ENCODE results near the gene TDRKH. TPM values are rescaled to one million over a fixed set of nuclear protein-coding genes. Genes with fewer than 3 reads are reported as not detected.

The TDRKH gene
- total and polyA plus RNA-seq, 7 experiments from 2014 or later, result 7.7 to 23.1 (median 17.4) TPM

DNA sequence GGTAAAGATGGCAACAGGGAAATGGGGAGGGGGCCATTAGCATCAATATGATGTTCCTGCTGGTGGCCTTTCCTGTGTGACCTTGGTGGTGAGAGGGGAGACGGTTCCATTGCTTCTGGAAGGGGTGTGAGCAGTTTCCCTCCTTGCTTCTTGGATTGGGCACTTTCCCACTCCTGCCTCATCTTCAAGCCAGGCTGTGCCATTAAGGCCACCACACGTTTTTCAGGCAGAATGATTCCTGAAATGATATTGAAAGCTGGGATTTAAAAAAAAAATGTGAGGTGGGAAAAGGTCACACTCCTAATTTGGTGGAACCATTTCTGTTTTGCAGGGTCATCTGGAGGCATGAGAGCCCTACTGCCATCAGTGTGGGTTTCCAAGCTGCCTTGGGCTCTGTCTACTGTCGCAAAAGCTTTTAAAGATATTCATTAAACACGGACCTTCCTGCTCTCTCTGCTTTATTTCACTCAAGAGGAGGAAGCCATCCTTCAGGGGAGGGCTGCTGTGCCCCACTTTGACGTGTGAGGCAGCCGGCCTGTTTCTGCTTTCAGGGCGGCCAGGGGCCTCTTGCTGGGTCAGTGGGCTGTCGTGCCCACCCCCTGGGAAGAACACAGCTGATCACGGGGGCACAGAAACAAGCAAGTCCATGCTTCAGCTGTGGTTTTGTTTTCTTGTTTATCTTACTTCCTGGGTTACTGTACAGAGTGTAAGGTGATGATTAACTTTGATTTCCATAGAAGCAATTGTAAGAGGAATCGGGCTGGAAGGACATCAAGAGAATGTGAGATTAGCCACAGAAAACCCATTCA, 60.9 kb downstream of the TDRKH start:
- Mint-ChIP-seq H3K4me1 (peaks cover 0 to 1% (median 0%) of the 10 kb centered on the region in 7 donors), H3K4me3 (no peak overlapping the region), H3K36me3 (peaks cover 0 to 6% (median 0%) of the 10 kb centered on the region in 5 donors), H3K27ac (no peak overlapping the region), H3K27me3 (peaks cover 44 to 68% (median 51%) of the 10 kb centered on the region in 5 donors), H3K9me3 (no peaks in the 10 kb centered on the region)
- ATAC-seq (no peak), DNase-seq (no peak)
- Histone ChIP-seq H3K9me3 (ENCODE audit: control insufficient read depth in 2 of 3, low read length in 3 of 3) (no peaks in the 10 kb centered on the region), H3K36me3 (ENCODE audit: control insufficient read depth in 2 of 3, insufficient read depth in 3 of 3, low read length in 3 of 3) (no peaks in the 10 kb centered on the region), H3K4me1 (ENCODE audit: control insufficient read depth in 2 of 2, insufficient read depth in 2 of 2, low read length in 2 of 2) (no peaks in the 10 kb centered on the region), H3K27me3 (ENCODE audit: control insufficient read depth in 2 of 2, insufficient read depth in 2 of 2, low read length in 2 of 2) (peaks cover 0 to 4% of the 10 kb centered on the region in 2 donors), H3K4me3 (ENCODE audit: low read length) (no peak overlapping the region), H3K27ac (ENCODE audit: low read depth, low read length) (no peak overlapping the region)
- POLR2A ChIA-PET, result interaction anchor here (0.6 kb wide), 1 partner anchor 69 kb away, joined by 3 read pairs; no protein-coding TSS in a partner anchor
- intact Hi-C loops (cut with micrococcal nuclease), result no loop called here
- CTCF ChIA-PET, result interaction anchor here (0.6 to 1.3 kb wide), 2 partner anchors 135 to 272 kb away, joined by 3 to 6 read pairs; no protein-coding TSS in a partner anchor

DNA sequence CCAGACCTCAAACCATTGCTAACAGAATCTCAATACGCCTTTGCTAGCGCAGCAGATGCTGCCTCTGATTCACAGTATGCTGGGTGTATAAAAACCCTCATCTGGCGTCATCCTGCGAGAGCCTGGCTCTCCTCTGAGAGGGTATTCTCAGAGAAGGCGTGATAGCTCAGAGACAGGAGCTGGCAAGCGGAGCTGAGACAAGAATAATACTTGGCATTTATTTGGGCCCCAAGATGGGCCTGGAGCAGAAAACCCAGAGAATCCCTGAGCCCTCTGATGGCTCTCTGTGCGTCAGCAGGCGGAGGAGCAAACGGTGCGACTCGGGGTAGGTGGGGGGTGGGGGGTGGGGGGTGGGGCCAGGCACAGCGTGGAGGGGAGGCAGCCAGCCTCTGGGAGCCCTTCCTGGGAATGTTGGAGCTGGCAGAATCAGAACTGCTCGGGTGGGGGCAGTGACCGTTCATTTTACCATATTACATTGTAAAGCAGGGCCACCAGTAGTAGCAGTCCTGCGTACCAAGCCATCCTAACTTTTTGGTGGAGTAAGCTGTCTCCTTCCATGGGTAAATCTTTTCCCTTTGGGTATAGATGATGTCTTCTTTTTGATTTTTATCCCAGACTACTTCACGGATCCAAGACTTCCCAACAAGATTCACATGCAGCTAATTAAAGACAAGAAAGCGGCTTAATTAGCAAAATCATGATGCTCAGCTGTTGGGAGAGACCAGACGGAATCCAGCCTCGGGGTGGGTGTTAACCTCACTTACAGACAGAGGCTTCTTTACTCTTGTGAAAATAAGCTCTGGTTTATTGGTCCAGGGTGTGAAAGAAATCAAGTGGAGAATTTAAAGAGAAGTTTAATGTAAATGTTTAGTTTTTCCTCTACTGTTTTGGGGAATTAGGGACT, 61.9 kb downstream of the TDRKH start:
- DNase-seq (no peak), ATAC-seq (no peak)
- POLR2A ChIA-PET, result interaction anchor here (0.6 kb wide), 1 partner anchor 68 kb away, joined by 3 read pairs; no protein-coding TSS in a partner anchor
- no peaks in the 10 kb centered on the region for H3K4me1 ChIP-seq (ENCODE audit: control insufficient read depth in 2 of 2, insufficient read depth in 2 of 2, low read length in 2 of 2)
- Mint-ChIP-seq H3K36me3 (peaks cover 0 to 6% (median 0%) of the 10 kb centered on the region in 5 donors), H3K9me3 (no peaks in the 10 kb centered on the region), H3K27me3 (peaks cover 50 to 69% (median 60%) of the 10 kb centered on the region in 5 donors), H3K4me1 (peaks cover 0 to 3% (median 0%) of the 10 kb centered on the region in 7 donors), H3K27ac (no peak overlapping the region), H3K4me3 (no peak overlapping the region)
- peaks cover 0 to 4% of the 10 kb centered on the region in 2 donors for H3K27me3 ChIP-seq (ENCODE audit: control insufficient read depth in 2 of 2, insufficient read depth in 2 of 2, low read length in 2 of 2)
- intact Hi-C loops (cut with micrococcal nuclease), result no loop called here
- H3K36me3 ChIP-seq (ENCODE audit: control insufficient read depth in 2 of 3, insufficient read depth in 3 of 3, low read length in 3 of 3), result no peaks in the 10 kb centered on the region
- H3K9me3 ChIP-seq (ENCODE audit: control insufficient read depth in 2 of 3, low read length in 3 of 3), result no peaks in the 10 kb centered on the region
- H3K4me3 ChIP-seq (ENCODE audit: low read length), result no peak overlapping the region
- no peak overlapping the region for H3K27ac ChIP-seq (ENCODE audit: low read depth, low read length)
- CTCF ChIA-PET, result no interaction called here

DNA sequence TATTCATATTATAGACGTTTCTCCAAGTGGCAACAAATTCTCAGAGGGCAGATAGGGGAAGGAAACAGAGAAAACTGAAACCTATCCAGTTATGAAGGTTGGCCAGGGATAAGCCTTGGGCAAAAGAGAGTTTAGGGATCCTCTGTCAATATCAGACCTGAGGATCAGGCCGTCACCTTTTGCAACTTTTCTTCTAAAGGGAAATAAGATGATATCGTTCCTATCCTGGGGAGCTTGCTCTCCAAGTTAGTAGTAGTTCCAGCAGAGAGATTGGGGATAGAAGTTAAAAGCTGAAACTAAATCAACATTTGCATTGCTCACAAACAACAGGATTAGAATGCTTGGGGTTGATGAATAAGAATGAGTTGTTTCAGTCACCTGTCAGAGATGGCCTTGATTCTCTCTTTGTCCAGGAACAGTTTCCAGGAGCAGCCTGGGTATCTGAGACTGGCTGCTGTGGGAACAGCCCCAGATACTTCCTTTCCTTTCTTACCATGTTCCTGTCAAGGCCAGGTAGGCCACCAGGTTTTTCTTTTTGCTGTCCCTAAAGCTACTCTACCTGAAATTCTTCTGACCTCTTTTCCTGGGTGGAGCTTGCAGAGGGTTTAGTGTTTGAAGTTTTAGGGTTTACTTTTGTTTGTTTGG, 66.5 kb downstream of the TDRKH start:
- H3K36me3 Mint-ChIP-seq, result no peaks in the 10 kb centered on the region
- H3K27me3 Mint-ChIP-seq, result peaks cover 47 to 84% (median 60%) of the 10 kb centered on the region in 5 donors
- Histone ChIP-seq H3K4me3 (ENCODE audit: low read length) (no peak overlapping the region), H3K4me1 (ENCODE audit: control insufficient read depth in 2 of 2, insufficient read depth in 2 of 2, low read length in 2 of 2) (peaks cover 9 to 14% of the 10 kb centered on the region in 2 donors), H3K36me3 (ENCODE audit: control insufficient read depth in 2 of 3, insufficient read depth in 3 of 3, low read length in 3 of 3) (no peaks in the 10 kb centered on the region), H3K27me3 (ENCODE audit: control insufficient read depth in 2 of 2, insufficient read depth in 2 of 2, low read length in 2 of 2) (peaks cover 0 to 4% of the 10 kb centered on the region in 2 donors), H3K27ac (ENCODE audit: low read depth, low read length) (no peak overlapping the region), H3K9me3 (ENCODE audit: control insufficient read depth in 2 of 3, low read length in 3 of 3) (no peaks in the 10 kb centered on the region)
- no peak overlapping the region for H3K4me3 Mint-ChIP-seq
- peaks cover 7 to 26% (median 21%) of the 10 kb centered on the region in 7 donors for H3K4me1 Mint-ChIP-seq
- DNase-seq (no peak), ATAC-seq (no peak)
- no peak overlapping the region for H3K27ac Mint-ChIP-seq
- intact Hi-C loops (cut with micrococcal nuclease), result loop anchor here (5.0 kb wide), 5 partner anchors 33 to 282 kb away; partner anchors contain the start of genes MRPL9 (in 1 of the 2) and TDRKH (in 1 of the 2)
- no peaks in the 10 kb centered on the region for H3K9me3 Mint-ChIP-seq
- ChIA-PET CTCF (interaction anchor here (0.9 kb wide), 1 partner anchor 11 kb away, joined by 3 read pairs; no protein-coding TSS in a partner anchor), POLR2A (no interaction called here)

Other genes with a start within 250 kb of the TDRKH start
- 10 to 100 TPM; 25.5 to 42.1 (median 41.0) TPM for gene SNX27, start 178.4 kb downstream of the TDRKH start, total RNA-seq
- 10 to 100 TPM; 11.7 to 14.7 TPM for gene SNX27, start 178.4 kb downstream of the TDRKH start, polyA plus RNA-seq
- not detected for gene CELF3, start 73.7 kb downstream of the TDRKH start, total RNA-seq
- gene CELF3, start 73.7 kb downstream of the TDRKH start, polyA plus RNA-seq, result not detected
- gene RIIAD1, start 69.0 kb downstream of the TDRKH start, total RNA-seq, result not detected
- not detected for gene RIIAD1, start 69.0 kb downstream of the TDRKH start, polyA plus RNA-seq
- 100 to 1,000 TPM in 2 of 5 experiments, 10 to 100 TPM in 3; 77.0 to 133 (median 81.5) TPM for gene MRPL9, start 27.0 kb downstream of the TDRKH start, total RNA-seq
- 100 to 1,000 TPM; 127 to 168 TPM for gene MRPL9, start 27.0 kb downstream of the TDRKH start, polyA plus RNA-seq
- under 1 TPM in 2 of 5 experiments, not detected in 3; 0.07 to 0.24 TPM for gene LINGO4, start 14.9 kb upstream of the TDRKH start, total RNA-seq
- gene LINGO4, start 14.9 kb upstream of the TDRKH start, polyA plus RNA-seq, result not detected
- gene RORC, start 41.3 kb upstream of the TDRKH start, total RNA-seq, result 1 to 10 TPM in 1 of 5 experiments, under 1 TPM in 4; 0.16 to 2.5 (median 0.21) TPM
- under 1 TPM in 1 of 2 donors, not detected in 1; 0.37 TPM for gene RORC, start 41.3 kb upstream of the TDRKH start, polyA plus RNA-seq
- gene C2CD4D, start 49.3 kb upstream of the TDRKH start, total RNA-seq, result under 1 TPM in 2 of 5 experiments, not detected in 3; 0.34 to 0.87 TPM
- under 1 TPM in 1 of 2 donors, not detected in 1; 0.18 TPM for gene C2CD4D, start 49.3 kb upstream of the TDRKH start, polyA plus RNA-seq
- gene THEM5, start 63.2 kb upstream of the TDRKH start, total RNA-seq, result not detected
- not detected for gene THEM5, start 63.2 kb upstream of the TDRKH start, polyA plus RNA-seq
- 100 to 1,000 TPM in 2 of 5 experiments, 10 to 100 TPM in 3; 37.6 to 143 (median 44.6) TPM for gene THEM4, start 119.0 kb upstream of the TDRKH start, total RNA-seq
- gene THEM4, start 119.0 kb upstream of the TDRKH start, polyA plus RNA-seq, result 100 to 1,000 TPM; 113 to 122 TPM
- gene S100A10, start 203.4 kb upstream of the TDRKH start, total RNA-seq, result 100 to 1,000 TPM; 131 to 361 (median 143) TPM
- gene S100A10, start 203.4 kb upstream of the TDRKH start, polyA plus RNA-seq, result 100 to 1,000 TPM; 458 to 492 TPM
- gene S100A11, start 246.5 kb upstream of the TDRKH start, total RNA-seq, result 100 to 1,000 TPM in 2 of 5 experiments, 10 to 100 TPM in 3; 28.6 to 442 (median 96.5) TPM
- 100 to 1,000 TPM; 189 to 210 TPM for gene S100A11, start 246.5 kb upstream of the TDRKH start, polyA plus RNA-seq

Data from naive thymus-derived CD4-positive, alpha-beta T cell (primary cell).